HEK293 (cell line): Measurements from ENCODE around the gene DHPS.

Source experiments
- GFI1B ChIP-seq: fragments of 450-650 bp; formaldehyde crosslinking; IDR thresholded peaks from 2 replicates; pipeline ENCODE4 v1.5.1; 2016; ENCODE audit warnings: missing biosample characterization, missing genetic modification characterization
- PRDM2 ChIP-seq: fragments of 450-650 bp; formaldehyde crosslinking; IDR thresholded peaks from 2 replicates; pipeline ENCODE4 v1.5.1; 2016; ENCODE audit warnings: missing biosample characterization, missing genetic modification characterization, borderline replicate concordance
- REST ChIP-seq: fragments of 450-650 bp; formaldehyde crosslinking; IDR thresholded peaks from 2 replicates; pipeline ENCODE4 v1.5.1; 2016; ENCODE audit warnings: missing biosample characterization, missing genetic modification characterization
- SCRT2 ChIP-seq: fragments of 450-650 bp; formaldehyde crosslinking; IDR thresholded peaks from 2 replicates; pipeline ENCODE4 v1.5.1; 2016; ENCODE audit warnings: missing biosample characterization, missing genetic modification characterization
- SETDB1 ChIP-seq: IDR thresholded peaks from one replicate; pipeline ENCODE4 v1.6.1; 2017; ENCODE audit warnings: mild to moderate bottlenecking, low read length, moderate library complexity, mixed read lengths; ENCODE audit not compliant: insufficient read length
- TSHZ1 ChIP-seq: fragments of 450-650 bp; formaldehyde crosslinking; IDR thresholded peaks from 2 replicates; pipeline ENCODE4 v1.5.1; 2016; ENCODE audit warnings: missing biosample characterization, missing genetic modification characterization, borderline replicate concordance
- YY1 ChIP-seq: fragments of 450-650 bp; formaldehyde crosslinking; IDR thresholded peaks from 2 replicates; pipeline ENCODE4 v1.5.1; 2018; ENCODE audit warnings: missing biosample characterization, missing genetic modification characterization
- ZBTB17 ChIP-seq: fragments of 450-650 bp; formaldehyde crosslinking; IDR thresholded peaks from 2 replicates; pipeline ENCODE4 v1.5.1; 2016; ENCODE audit warnings: missing biosample characterization, missing genetic modification characterization
- ZNF112 ChIP-seq: fragments of 450-650 bp; formaldehyde crosslinking; IDR thresholded peaks from 2 replicates; pipeline ENCODE4 v1.5.0; 2017; ENCODE audit warnings: missing biosample characterization, missing genetic modification characterization
- ZNF132 ChIP-seq: fragments of 450-650 bp; formaldehyde crosslinking; IDR thresholded peaks from 2 replicates; pipeline ENCODE4 v1.5.1; 2017; ENCODE audit warnings: missing biosample characterization, missing genetic modification characterization, borderline replicate concordance
- ZNF202 ChIP-seq: fragments of 450-650 bp; formaldehyde crosslinking; IDR thresholded peaks from 2 replicates; pipeline ENCODE4 v1.5.1; 2016; ENCODE audit warnings: missing biosample characterization, missing genetic modification characterization, borderline replicate concordance
- ZNF211 ChIP-seq: fragments of 450-650 bp; formaldehyde crosslinking; IDR thresholded peaks from 2 replicates; pipeline ENCODE4 v1.5.1; 2016; ENCODE audit warnings: low read depth, missing biosample characterization, missing genetic modification characterization
- ZNF214 ChIP-seq: fragments of 450-650 bp; formaldehyde crosslinking; IDR thresholded peaks from 2 replicates; pipeline ENCODE4 v1.5.1; 2017; ENCODE audit warnings: missing biosample characterization, mild to moderate bottlenecking, missing genetic modification characterization, borderline replicate concordance
- ZNF221 ChIP-seq: fragments of 450-650 bp; formaldehyde crosslinking; IDR thresholded peaks from 2 replicates; pipeline ENCODE4 v1.5.1; 2017; ENCODE audit warnings: missing biosample characterization, missing genetic modification characterization, borderline replicate concordance
- ZNF248 ChIP-seq: fragments of 450-650 bp; formaldehyde crosslinking; IDR thresholded peaks from 2 replicates; pipeline ENCODE4 v1.5.1; 2017; ENCODE audit warnings: missing biosample characterization, missing genetic modification characterization
- ZNF37A ChIP-seq: fragments of 450-650 bp; IDR thresholded peaks from 2 replicates; pipeline ENCODE4 v1.5.1; 2018; ENCODE audit warnings: missing biosample characterization, missing genetic modification characterization
- ZNF433 ChIP-seq: fragments of 450-650 bp; formaldehyde crosslinking; IDR thresholded peaks from 2 replicates; pipeline ENCODE4 v1.5.1; 2016; ENCODE audit warnings: missing biosample characterization, missing genetic modification characterization, low read depth
- ZNF488 ChIP-seq: fragments of 450-650 bp; formaldehyde crosslinking; IDR thresholded peaks from 2 replicates; pipeline ENCODE4 v1.5.1; 2016; ENCODE audit warnings: missing biosample characterization, missing genetic modification characterization
- ZNF548 ChIP-seq: fragments of 450-650 bp; formaldehyde crosslinking; IDR thresholded peaks from 2 replicates; pipeline ENCODE4 v1.5.1; 2016; ENCODE audit warnings: missing biosample characterization, missing genetic modification characterization
- ZNF549 ChIP-seq: fragments of 450-650 bp; IDR thresholded peaks from 2 replicates; pipeline ENCODE4 v1.5.1; 2018; ENCODE audit warnings: missing biosample characterization, missing genetic modification characterization, mild to moderate bottlenecking, inconsistent platforms, moderate library complexity
- ZNF555 ChIP-seq: fragments of 450-650 bp; formaldehyde crosslinking; conservative IDR thresholded peaks from 2 replicates; pipeline ENCODE4 v1.5.1; 2017; ENCODE audit warnings: missing biosample characterization, mild to moderate bottlenecking, missing genetic modification characterization, inconsistent platforms
- ZNF571 ChIP-seq: fragments of 450-650 bp; formaldehyde crosslinking; IDR thresholded peaks from 2 replicates; pipeline ENCODE4 v1.5.0; 2017; ENCODE audit warnings: missing biosample characterization, missing genetic modification characterization
- ZNF600 ChIP-seq: fragments of 450-650 bp; formaldehyde crosslinking; IDR thresholded peaks from 2 replicates; pipeline ENCODE4 v1.5.1; 2016; ENCODE audit warnings: missing biosample characterization, missing genetic modification characterization
- ZNF629 ChIP-seq: fragments of 450-650 bp; formaldehyde crosslinking; IDR thresholded peaks from 2 replicates; pipeline ENCODE4 v1.5.1; 2017; ENCODE audit warnings: missing biosample characterization, missing genetic modification characterization
- ZNF837 ChIP-seq: fragments of 450-650 bp; formaldehyde crosslinking; IDR thresholded peaks from 2 replicates; pipeline ENCODE4 v1.5.1; 2016; ENCODE audit warnings: missing biosample characterization, missing genetic modification characterization

Gene DHPS

GRCh38 chr19:12681074-12681987 lies at the start of gene DHPS (continued):
- TF ChIP-seq ZNF549 (tag by site-specific recombination), result no peak
- TF ChIP-seq ZNF629 (tag by site-specific recombination), result peak; percentile 84
- TF ChIP-seq ZNF37A, result no peak
- no peak for TF ChIP-seq SETDB1
- TF ChIP-seq ZNF211 (tag by site-specific recombination), result no peak
- peak; percentile 52; the same call in 1 of the 2 replicates for TF ChIP-seq ZBTB17 (tag by site-specific recombination)
- TF ChIP-seq ZNF248 (tag by site-specific recombination), result no peak
- TF ChIP-seq ZNF488 (tag by site-specific recombination), result no peak
- TF ChIP-seq ZNF555, result no peak
- TF ChIP-seq TSHZ1 (tag by site-specific recombination), result no peak
- no peak for TF ChIP-seq PRDM2 (tag by site-specific recombination)
- TF ChIP-seq ZNF214 (tag by site-specific recombination), result no peak
- peak; percentile 49; the same call in 1 of the 2 replicates for TF ChIP-seq ZNF600 (tag by site-specific recombination)
- TF ChIP-seq ZNF221 (tag by site-specific recombination), result no peak
- peak; percentile 91 for TF ChIP-seq YY1
- no peak for TF ChIP-seq GFI1B (tag by site-specific recombination)
- TF ChIP-seq REST (tag by site-specific recombination), result 0 out of 2 replicates have a peak, but pooled peaks have one; percentile 47
- TF ChIP-seq ZNF571 (tag by site-specific recombination), result no peak
- no peak for TF ChIP-seq ZNF112
- TF ChIP-seq ZNF548, result no peak
- no peak for TF ChIP-seq ZNF433 (tag by site-specific recombination)
- TF ChIP-seq ZNF202 (tag by site-specific recombination), result no peak
- TF ChIP-seq SCRT2 (tag by site-specific recombination), result no peak
- TF ChIP-seq ZNF837, result peak; percentile 25; the same call in 1 of the 2 replicates
- TF ChIP-seq ZNF132 (tag by site-specific recombination), result no peak
